GM19372 (cell line): ENCODE measurements around the gene MUC4.

Source experiments
- ATAC-seq: cut with Tn5 transposase; IDR thresholded peaks from one replicate; pipeline ENCODE4 v1.9.1; 2021; ENCODE audit warnings: mild to moderate bottlenecking, low read depth, moderate library complexity; ENCODE audit not compliant: unreplicated experiment

MUC4 gene, protein sequence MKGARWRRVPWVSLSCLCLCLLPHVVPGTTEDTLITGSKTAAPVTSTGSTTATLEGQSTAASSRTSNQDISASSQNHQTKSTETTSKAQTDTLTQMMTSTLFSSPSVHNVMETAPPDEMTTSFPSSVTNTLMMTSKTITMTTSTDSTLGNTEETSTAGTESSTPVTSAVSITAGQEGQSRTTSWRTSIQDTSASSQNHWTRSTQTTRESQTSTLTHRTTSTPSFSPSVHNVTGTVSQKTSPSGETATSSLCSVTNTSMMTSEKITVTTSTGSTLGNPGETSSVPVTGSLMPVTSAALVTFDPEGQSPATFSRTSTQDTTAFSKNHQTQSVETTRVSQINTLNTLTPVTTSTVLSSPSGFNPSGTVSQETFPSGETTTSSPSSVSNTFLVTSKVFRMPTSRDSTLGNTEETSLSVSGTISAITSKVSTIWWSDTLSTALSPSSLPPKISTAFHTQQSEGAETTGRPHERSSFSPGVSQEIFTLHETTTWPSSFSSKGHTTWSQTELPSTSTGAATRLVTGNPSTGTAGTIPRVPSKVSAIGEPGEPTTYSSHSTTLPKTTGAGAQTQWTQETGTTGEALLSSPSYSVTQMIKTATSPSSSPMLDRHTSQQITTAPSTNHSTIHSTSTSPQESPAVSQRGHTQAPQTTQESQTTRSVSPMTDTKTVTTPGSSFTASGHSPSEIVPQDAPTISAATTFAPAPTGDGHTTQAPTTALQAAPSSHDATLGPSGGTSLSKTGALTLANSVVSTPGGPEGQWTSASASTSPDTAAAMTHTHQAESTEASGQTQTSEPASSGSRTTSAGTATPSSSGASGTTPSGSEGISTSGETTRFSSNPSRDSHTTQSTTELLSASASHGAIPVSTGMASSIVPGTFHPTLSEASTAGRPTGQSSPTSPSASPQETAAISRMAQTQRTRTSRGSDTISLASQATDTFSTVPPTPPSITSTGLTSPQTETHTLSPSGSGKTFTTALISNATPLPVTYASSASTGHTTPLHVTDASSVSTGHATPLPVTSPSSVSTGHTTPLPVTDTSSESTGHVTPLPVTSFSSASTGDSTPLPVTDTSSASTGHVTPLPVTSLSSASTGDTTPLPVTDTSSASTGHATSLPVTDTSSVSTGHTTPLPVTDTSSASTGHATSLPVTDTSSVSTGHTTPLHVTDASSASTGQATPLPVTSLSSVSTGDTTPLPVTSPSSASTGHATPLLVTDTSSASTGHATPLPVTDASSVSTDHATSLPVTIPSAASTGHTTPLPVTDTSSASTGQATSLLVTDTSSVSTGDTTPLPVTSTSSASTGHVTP (N-terminal part only)

DNA sequence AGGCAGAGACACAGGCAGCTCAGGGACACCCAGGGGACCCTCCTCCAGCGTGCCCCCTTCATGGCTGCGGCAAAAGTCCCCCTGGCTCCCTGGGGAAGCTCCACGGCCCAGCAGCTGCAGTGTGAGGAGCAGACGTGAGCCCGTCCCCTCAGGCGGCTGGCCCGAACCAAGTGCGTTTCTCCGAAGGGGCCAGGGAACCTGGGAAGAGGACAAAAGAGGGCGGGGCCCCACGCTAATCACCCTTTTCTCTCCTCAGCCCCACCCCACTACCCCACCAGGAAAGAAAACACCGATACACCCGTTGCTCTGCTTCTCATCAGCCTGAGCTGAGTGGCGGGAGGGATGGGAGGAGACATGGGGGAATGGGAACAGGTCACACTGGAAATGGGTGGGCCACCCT, at the start of gene MUC4:
TSS of gene MUC4 (minus strand) at position 174 of the 400 bp plus-strand sequence. CDS start at position 62, 112 bp downstream.
- ATAC-seq, result no peak

DNA sequence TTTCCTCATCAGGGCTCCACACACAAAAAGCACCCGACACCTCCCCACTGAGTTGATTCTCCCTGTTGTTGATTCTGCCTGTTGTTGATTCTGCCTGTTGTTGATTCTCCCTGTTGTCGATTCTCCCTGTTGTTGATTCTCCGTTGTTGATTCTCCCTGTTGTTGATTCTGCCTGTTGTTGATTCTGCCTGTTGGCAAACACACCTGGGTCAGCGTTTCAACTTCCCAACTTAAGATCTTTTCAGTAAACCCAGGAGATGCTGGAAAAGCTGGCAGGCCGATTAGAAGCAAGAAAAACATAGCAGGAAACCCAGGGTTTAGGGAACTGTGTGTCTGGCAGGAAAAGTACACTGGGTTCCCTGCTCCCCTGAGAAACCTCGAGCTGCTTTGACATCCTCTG, 48.7 kb upstream of the MUC4 start:
- no peak for ATAC-seq

DNA sequence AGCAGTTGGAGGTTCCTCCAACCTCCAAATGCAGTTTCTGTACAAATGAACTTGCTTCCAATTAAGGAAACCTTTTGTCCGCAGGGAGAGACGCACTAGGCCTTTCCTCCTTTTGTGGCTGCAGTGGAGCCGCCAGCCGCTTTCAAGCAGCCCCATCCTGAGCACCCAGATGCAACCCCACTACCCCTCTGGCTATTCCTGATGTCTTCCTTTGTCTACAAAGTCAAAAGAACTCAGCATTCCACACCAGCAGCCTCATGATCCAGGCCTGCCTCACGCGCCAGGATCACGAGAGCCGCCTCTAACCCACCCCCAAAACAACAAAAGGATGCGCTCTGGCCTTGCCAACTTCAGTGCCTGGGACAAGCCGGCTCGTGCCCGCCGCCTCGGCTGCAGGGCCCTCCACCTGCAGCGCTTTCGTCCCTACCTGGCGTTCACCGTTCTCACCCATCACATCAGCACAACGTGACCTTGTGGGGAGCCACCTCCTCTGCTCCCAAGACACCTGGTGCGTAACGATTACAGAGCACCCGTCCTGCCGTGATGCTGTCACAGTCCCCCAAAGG, 48.2 kb upstream of the MUC4 start:
- ATAC-seq, result no peak

DNA sequence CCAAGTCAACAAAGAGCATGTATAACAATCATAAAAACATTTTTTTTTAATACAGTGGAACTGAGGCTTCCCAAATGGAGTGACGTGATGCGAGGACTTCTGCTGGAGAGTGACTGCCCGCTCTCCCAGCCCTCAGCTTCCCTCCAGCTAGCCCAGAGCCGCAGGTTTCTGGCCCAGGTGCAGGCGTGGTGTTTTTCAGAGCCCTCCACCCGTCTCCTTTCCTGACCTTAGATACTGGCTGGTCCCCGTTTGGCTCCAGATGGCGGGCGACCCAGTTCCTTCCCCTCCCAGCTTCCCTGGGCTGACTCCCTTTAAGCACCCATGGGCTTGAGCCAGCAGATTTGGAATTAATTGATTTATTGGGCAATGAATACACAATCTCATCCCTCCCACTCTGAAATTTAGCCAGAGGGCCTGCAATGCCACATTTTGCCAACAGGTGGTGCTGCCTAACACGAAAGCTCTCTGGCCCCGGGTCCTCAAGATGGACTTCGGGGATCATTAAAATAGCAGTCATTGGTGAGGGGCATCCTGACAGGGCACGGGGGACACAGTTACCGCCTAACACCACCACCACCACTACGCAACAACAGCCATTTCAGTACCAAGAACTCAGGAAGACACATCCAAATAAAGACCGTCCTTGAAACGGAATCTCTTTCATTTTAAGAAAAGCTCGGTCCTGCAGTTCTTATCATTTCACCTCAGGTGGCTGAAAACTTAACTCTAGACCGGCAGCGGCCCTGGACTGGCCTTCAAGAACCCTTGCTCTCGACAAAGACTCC, 47.5 kb upstream of the MUC4 start:
- ATAC-seq, result no peak

DNA sequence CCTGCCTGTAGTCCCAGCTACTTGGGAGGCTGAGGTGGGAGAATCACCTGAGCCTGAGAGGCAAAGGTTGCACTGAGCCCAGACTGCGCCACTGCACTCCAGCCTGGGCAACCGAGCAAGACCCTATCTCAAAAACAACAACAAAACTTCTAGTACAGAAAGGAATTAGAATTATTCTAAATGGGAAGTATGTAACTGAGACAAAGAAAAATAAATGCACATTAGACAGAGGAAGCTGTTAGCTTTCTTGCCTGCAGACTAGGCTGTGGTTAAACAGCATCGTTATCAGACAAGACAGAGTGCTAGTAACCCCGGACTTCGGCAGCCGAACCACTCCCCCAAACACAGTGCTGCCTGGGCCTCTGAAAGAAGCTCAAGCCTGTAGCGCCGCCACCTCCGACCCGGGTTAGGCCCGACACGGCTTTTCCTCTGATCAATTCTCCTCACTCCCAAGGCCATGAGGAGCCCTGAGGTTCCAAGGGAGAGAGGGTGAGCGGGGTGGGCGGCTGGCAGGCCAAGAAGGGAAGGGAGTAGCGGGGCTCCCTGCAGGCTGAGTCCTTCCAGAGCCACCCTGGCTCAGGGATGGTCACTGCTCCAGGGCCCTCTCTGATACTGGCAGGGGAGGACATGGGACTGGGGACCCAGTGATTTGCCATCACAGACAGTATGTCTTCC, 44.8 kb upstream of the MUC4 start:
- ATAC-seq, result no peak

DNA sequence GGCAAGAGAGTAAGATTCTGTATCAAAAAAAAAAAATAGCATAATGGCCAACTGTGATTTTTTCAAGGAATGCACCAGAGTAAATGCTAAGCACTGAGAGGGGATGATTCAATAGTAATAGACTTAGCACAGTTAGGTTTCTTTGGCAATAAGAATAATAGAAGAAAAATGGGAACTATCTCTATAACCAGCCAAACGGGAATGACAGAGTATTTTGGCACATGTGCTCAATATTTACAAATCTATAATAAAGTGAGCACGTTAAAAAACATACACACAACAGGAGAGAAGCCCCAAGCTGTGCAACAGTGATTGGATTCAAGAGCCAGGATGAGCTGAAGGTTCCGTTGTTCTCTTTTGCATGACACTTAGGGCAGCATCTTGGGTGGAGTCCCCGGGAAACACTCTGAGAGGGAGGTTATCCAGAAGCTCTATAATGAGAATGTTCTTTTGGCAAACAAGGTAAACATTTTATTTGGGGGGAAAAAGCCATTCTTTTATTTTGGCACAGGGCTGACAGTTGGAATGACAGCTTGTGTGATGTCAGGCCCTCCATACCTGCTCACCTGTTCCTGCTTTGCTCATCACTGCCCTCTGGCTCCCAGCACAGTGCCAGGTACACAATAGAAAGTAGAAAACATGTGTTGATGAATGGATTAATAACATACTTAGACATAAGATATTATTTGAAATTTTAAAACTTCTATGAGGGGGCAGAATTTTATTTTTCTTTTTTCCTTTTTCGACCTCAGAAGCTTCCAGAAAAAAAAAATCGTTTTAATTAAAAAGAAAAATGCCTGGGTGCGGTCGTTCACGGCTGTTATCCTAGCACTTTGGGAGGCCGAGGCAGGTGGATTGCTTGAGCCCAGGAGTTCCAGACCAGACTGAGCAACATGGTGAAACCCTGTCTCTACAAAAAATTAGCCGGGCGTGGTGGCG, 44.0 kb upstream of the MUC4 start:
- ATAC-seq, result no peak

DNA sequence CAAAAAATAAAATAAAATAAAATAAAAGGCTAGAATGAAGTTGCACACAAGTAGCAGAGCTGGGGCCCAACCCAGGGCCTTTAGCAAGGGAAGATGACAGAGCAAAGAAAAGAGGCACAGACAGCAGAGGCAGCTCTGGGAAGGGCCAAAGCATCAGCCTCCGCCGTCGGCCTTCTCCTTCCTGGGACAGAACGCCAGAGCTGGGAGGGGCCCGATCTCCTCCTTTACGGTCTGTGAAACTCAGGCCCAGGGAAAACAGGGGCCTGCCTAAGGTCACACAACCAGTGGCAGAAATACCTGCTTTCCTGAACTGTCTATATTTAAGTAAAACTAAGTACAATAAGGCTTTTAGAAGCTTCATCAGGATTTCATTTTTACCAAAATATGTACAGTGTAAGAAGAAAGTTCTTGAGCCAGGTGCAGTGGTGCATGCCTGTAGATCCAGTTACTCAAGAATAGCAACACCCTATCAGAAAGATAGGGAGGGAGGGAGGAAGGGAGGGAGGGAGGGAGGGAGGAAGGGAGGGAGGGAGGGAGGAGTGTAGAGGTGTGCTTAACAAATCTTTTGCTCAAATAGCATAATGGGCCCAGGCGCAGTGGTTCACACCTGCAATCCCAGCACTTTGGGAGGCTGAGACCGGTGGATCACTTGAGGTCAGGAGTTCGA, 43.0 kb upstream of the MUC4 start:
- ATAC-seq, result no peak

DNA sequence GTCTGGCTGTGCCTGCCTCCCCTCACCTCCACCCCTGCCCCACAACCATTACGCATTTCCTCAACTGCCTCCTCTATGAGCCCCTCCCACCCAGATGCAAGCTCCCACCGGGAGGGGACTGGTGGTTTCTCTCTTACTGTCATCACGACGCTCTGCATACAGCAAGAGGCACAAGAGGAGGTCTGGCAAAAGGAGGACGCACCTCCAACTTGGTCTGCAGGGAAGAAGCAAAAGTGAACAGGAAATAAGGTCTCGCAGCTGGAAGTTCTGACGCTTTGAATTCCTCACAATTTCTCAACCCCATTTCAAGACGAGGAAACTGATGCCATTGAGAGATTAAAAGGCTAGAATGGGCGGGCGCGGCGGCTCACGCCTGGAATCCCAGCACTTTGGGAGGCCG, 42.3 kb upstream of the MUC4 start:
- no peak for ATAC-seq

DNA sequence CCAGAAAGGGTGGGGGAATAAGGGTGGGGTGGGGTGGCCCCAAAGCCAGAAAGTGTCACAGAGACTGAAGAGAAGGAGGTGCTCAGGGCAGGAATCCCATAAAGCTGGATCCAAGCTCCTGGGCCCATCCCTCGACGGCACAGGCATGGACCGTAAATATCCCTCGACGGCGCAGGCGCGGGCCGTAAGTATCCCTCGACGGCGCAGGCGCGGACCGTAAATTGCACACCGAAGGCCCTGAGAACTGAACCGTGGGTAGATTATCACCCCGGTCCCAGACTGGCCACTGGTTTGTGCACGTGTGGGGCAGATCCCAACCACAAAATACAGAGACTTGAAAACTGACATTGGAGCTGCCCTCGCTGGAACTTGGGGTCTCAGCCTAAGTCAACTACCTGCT, 41.3 kb upstream of the MUC4 start:
- no peak for ATAC-seq

DNA sequence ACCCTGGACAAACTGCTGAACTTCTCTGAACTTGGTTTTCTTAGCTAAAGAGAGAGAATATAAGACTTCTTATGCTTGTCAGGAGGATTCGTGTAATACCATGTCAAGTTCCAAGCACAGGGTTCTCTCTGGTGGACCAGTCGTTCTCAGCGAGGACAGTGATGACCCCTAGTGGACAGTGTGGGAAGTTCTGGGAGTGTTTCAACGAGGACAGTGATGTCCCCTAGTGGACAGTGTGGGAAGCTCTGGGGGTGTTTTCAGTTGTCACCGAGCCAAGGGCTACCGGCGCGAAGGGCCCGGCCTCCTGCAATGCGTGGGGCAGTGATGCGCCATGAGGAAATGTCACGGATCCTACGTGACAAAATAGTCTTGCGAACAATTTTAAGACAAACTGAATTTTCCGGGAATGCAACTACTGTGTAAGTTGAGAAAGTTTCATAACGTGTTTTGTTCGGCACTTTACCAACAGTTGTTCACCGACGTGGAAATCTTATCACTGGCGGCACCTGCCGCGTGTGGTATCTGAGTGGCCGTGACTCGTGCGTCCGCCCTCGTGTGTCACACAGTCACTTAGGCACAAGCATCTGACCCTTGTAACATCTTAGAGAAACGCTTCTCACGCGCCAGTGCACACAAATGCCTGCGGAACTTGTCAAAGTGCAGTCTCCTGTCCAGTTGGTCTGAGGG, 39.3 kb upstream of the MUC4 start:
- ATAC-seq, result peak; percentile 87

DNA sequence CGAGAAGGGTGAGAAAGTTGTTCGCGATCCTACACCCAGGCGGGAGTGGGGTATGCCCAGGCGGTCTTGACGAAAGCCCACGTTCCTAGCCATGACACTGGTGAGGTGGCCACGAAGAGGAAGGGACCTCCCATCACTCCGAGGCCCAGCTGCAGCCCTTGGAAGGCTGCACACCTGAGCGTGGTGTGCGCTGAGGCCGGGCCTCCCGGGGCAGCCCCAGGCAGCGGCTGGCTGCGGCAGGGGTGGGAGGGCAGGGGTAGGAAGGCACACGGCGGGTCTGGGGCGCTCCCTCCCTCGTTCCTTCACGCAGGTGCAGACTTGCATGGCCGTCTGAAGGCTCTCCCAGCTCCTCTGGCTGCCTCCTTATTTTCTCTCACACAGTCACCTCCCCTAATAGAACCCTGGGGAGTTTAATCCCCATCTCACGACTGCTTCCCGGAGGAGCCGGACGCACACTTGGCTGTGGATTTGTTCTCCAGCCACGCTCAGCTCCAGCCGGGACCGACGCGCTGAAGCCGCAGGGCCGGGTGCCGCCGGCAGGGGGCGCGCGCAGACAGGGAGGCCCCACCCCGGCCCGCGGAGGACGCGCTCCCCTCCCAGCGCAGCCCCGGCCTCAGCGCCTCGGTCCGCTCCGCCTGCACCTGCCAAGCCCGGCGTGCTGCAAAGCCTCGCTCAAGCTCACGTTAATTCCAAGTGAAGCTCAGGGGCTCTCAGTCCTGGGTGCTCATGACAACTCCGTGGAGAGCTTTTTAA, 37.8 kb upstream of the MUC4 start:
- ATAC-seq, result no peak

DNA sequence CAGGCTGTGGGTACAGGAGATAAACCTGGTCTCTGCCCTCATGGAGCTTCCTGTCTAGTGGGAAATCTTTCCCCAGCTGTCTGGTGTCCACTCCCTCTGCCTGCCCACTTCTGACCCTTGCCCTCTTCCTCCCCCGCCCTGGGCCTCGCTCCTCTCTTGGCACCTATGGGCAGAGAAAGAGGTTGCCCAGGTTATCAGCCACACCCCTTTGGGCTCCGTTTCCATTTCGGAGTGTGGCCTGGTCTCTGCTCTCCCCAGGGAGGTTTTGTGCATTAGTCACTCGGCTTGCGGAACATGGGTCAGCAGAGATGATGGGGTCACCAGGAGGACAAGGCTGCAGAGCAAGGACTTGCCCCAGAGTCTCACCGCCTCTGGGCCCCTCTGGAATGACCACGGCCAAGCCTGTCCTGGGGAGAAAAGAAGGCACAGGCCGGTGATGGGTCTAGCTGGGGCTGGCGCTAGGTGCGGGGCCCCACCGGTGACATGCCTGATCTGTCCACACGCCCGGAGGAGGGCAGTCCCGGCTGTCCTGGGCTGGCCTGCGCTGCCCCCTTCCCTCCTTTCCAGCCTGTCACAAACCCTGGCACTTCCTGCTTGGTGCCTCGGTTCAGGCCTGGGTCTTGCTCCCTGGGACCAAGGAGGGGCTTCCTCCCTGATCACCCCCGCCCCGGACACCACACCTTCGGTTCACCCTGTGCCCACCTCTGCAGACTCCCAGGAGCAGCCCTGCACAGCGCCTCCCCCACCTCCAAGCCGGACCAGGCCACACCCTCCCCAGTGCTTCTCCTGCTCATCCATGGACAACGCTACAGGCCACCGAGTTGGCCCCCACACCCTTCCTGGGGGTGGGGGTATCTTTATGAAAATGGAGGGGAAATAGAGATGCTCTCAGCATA, 35.6 kb upstream of the MUC4 start:
- no peak for ATAC-seq

DNA sequence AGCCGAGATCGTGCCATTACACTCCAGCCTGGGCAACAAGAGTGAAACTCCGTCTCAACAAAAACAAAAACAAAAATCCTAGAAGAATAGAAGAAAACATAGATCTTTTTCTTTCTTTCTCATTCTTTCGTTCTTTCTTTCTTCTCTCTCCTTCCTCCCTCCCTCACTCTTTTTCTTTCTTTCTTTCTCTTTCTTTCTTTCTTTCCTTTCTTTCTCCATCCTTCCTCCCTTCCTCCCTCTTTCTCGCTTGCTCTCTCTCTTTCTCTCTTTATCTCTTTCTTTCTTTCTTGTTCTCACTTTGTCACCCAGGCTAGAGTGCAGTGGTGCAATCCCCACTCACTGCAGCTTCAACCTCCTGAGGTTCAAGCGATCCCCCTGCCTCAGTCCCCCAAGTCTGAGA, 33.8 kb upstream of the MUC4 start:
- no peak for ATAC-seq

DNA sequence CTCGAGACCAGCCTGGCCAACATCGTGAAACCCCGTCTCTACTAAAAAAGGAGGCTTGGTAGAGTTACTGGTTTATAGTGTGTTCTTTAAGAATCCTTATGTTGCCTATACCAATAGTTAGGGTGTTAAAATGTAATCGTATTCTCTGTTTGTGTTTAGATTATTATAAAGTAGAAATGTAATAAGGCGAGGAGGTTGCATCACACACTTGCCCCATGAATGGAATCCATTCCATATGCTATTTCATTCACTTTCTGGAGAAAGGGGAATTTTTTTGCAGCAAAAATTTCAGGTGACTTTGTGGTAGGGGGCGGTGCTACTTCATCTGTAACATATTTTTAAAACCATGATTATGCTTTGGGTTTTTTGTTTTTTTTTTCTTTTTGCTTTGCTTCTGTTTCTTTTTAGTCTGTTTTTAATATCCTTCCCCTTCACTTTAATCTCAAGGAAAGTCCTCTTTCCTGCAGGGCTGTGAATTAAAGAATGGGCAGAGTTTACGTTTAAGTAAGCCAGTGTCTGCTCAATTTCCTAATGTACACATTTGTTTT, 33.0 kb upstream of the MUC4 start:
- ATAC-seq, result no peak
